Neural crest cell (in vitro differentiated cells): Measurements from ENCODE around the gene CD37. TPM values are rescaled to one million over a fixed set of nuclear protein-coding genes. Genes with fewer than 3 reads are reported as not detected.

ENCODE experiments used
- DNase-seq: peaks from one replicate; pipeline ENCODE4 v3.0.0; 2021; ENCODE audit warnings: low read depth, mixed read lengths, low spot score
- H3K27ac Mint-ChIP-seq: one replicate; pipeline ENCODE4 v1.8.0; 2021; ENCODE audit warnings: mild to moderate bottlenecking, mixed read lengths; ENCODE audit not compliant: unreplicated experiment
- H3K27me3 Mint-ChIP-seq: 2 replicates; pipeline ENCODE4 v1.8.0; 2021; ENCODE audit warnings: low read depth, mild to moderate bottlenecking, mixed read lengths
- H3K36me3 Mint-ChIP-seq: 2 replicates; pipeline ENCODE4 v1.8.0; 2021; ENCODE audit warnings: low read depth, mild to moderate bottlenecking, mixed read lengths
- H3K4me1 Mint-ChIP-seq: 2 replicates; pipeline ENCODE4 v1.8.0; 2021; ENCODE audit warnings: mixed read lengths
- H3K4me3 Mint-ChIP-seq: one replicate; pipeline ENCODE4 v1.8.0; 2021; ENCODE audit warnings: mild to moderate bottlenecking, mixed read lengths
- H3K9me3 Mint-ChIP-seq: 2 replicates; pipeline ENCODE4 v1.8.0; 2021; ENCODE audit warnings: mixed read lengths
- total RNA-seq: library from RNA; stranded (reverse); gene quantifications from 2 replicates; pipeline ENCODE4 v1.2.1, GENCODE V29; 2021
- TF ChIP-seq, protein P1 (sequence below): fragments of 200-600 bp; sonication (generic); conservative IDR thresholded peaks from 2 replicates; pipeline ENCODE4 v1.5.0; 2021; ENCODE audit warnings: antibody characterized with exemption, mild to moderate bottlenecking

The CD37 gene
- total RNA-seq, 1 donor from 2014 or later = not detected

GRCh38 chr19:49333418-49333805 lies 1.8 kb upstream of the CD37 start:
- Mint-ChIP-seq H3K27ac (no peak overlapping the region), H3K4me1 (peaks cover 29% of the 10 kb centered on the region)
- TF ChIP-seq, protein P1, sequence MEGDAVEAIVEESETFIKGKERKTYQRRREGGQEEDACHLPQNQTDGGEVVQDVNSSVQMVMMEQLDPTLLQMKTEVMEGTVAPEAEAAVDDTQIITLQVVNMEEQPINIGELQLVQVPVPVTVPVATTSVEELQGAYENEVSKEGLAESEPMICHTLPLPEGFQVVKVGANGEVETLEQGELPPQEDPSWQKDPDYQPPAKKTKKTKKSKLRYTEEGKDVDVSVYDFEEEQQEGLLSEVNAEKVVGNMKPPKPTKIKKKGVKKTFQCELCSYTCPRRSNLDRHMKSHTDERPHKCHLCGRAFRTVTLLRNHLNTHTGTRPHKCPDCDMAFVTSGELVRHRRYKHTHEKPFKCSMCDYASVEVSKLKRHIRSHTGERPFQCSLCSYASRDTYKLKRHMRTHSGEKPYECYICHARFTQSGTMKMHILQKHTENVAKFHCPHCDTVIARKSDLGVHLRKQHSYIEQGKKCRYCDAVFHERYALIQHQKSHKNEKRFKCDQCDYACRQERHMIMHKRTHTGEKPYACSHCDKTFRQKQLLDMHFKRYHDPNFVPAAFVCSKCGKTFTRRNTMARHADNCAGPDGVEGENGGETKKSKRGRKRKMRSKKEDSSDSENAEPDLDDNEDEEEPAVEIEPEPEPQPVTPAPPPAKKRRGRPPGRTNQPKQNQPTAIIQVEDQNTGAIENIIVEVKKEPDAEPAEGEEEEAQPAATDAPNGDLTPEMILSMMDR = no peak

GRCh38 chr19:49333811-49334288 lies 1.4 kb upstream of the CD37 start:
- peak overlapping the region; percentile 61 for H3K4me3 Mint-ChIP-seq
- DNase-seq = no peak
- H3K27ac Mint-ChIP-seq = peak overlapping the region; percentile 62
- TF ChIP-seq, protein P1 = no peak
- H3K9me3 Mint-ChIP-seq = no peaks in the 10 kb centered on the region
- H3K36me3 Mint-ChIP-seq = peaks cover 14% of the 10 kb centered on the region
- peaks cover 20% of the 10 kb centered on the region for H3K27me3 Mint-ChIP-seq
- H3K4me1 Mint-ChIP-seq = peaks cover 33% of the 10 kb centered on the region

More at GRCh38 chr19:49333418-49333805, 1.8 kb upstream of the CD37 start:
- no peak for DNase-seq
- H3K36me3 Mint-ChIP-seq = peaks cover 17% of the 10 kb centered on the region
- H3K4me3 Mint-ChIP-seq = no peak overlapping the region
- H3K27me3 Mint-ChIP-seq = peaks cover 16% of the 10 kb centered on the region
- no peaks in the 10 kb centered on the region for H3K9me3 Mint-ChIP-seq

DNA sequence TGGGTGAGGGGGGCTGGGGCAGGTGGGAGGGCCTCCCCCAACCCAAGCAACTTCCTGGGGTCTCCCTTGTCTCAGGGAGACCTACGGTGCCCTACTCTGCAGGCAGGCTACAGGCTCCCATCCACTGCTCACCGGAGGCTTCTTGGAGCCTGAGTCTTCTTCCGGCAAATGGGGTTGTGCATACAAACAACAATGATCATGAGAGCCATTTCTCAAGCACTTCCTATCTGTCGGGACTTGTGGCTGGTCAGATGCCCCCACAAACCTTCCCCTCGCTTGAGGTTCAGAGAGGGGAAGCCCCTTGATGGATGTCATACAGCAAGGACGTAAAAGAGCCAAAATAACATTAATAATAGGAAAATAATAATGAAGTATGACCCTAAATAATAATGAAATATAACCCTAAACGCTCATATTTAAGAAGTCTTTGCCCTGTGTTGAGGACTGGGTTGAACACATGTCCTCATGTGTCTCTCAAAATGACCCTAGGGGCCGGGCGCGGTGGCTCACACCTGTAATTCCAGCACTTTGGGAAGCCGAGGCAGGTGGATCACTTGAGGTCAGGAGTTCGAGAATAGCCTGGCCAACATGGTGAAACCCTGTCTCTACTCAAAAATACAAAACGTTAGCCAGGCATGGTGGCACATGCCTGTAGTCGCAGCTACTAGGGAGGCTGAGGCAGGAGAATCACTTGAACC lies 727 bp downstream of the CD37 start:
- Mint-ChIP-seq H3K9me3 (peaks cover 3% of the 10 kb centered on the region), H3K4me3 (peak overlapping the region; percentile 43), H3K27ac (peak overlapping the region; percentile 89), H3K27me3 (peaks cover 24% of the 10 kb centered on the region), H3K36me3 (peaks cover 12% of the 10 kb centered on the region), H3K4me1 (peaks cover 43% of the 10 kb centered on the region)
- no peak for DNase-seq
- TF ChIP-seq, protein P1 = no peak

DNA sequence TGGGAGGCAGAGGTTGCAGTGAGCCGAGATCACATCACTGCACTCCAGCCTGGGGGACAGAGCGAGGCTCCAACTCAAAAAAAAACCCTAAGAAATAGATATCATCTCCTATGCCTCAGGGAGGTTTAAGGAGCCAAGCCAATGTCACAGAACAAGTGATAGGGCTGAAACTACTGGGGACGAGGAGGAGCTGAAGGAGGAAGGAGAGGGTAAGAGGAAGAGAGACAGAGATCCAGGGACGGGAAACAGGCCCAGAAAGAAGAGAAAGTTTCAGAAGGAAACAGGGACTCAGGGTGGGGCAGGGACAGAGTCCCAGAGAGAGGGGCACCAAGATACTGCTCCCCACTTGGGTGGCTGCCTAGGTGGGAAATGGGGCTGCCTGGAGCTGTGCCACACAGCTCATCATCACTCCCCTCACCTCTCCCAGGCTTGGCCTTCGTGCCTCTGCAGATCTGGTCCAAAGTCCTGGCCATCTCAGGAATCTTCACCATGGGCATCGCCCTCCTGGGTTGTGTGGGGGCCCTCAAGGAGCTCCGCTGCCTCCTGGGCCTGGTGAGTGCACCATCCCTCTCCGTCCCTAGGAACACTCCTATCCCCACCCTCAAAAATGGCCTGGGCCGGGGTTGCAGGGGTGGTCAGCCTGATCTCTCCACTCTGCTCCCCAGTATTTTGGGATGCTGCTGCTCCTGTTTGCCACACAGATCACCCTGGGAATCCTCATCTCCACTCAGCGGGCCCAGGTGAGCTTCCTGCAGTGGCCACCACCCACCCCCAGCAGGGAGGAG lies 1.5 kb downstream of the CD37 start:
- Mint-ChIP-seq H3K4me1 (peaks cover 39% of the 10 kb centered on the region), H3K27me3 (peaks cover 24% of the 10 kb centered on the region), H3K27ac (no peak overlapping the region), H3K9me3 (peaks cover 3% of the 10 kb centered on the region), H3K36me3 (peaks cover 12% of the 10 kb centered on the region), H3K4me3 (peak overlapping the region; percentile 43)
- TF ChIP-seq, protein P1 = no peak
- DNase-seq = no peak

GRCh38 chr19:49337267-49338022 lies 2.2 kb downstream of the CD37 start:
- Mint-ChIP-seq H3K4me3 (peak overlapping the region; percentile 43), H3K9me3 (peaks cover 3% of the 10 kb centered on the region), H3K36me3 (peaks cover 15% of the 10 kb centered on the region), H3K27ac (no peak overlapping the region), H3K27me3 (peaks cover 24% of the 10 kb centered on the region), H3K4me1 (peaks cover 34% of the 10 kb centered on the region)
- no peak for DNase-seq
- TF ChIP-seq, protein P1 = no peak
